Measurements from ENCODE around the gene CCL1.

Gene CCL1

GRCh38 chr17:34363183-34363661 is at the start of gene CCL1:
Gene CCL1, minus strand, starts transcription at chr17:34363233. Its CDS starts 72 bp downstream, at chr17:34363161.
- no peak for DNase-seq

GRCh38 chr17:34412534-34412933 is 49.5 kb upstream of the CCL1 start:
- no peak for DNase-seq

GRCh38 chr17:34411646-34412421 is 48.8 kb upstream of the CCL1 start:
- DNase-seq, result no peak

- no peak for DNase-seq
Measured at GRCh38 chr17:34409352-34409751, 46.3 kb upstream of the CCL1 start.

GRCh38 chr17:34408439-34408838 is 45.4 kb upstream of the CCL1 start:
- DNase-seq, result no peak

GRCh38 chr17:34406226-34406625 is 43.2 kb upstream of the CCL1 start:
- DNase-seq, result no peak

- no peak for DNase-seq
Measured at GRCh38 chr17:34403006-34403405, 40.0 kb upstream of the CCL1 start.

GRCh38 chr17:34401165-34401564 is 38.1 kb upstream of the CCL1 start:
- no peak for DNase-seq

- no peak for DNase-seq
Measured at GRCh38 chr17:34400301-34400931, 37.4 kb upstream of the CCL1 start.

- DNase-seq, result no peak
Measured at GRCh38 chr17:34399725-34400124, 36.7 kb upstream of the CCL1 start.

- DNase-seq, result no peak
Measured at GRCh38 chr17:34398990-34399389, 36.0 kb upstream of the CCL1 start.

GRCh38 chr17:34397265-34397664 is 34.2 kb upstream of the CCL1 start:
- no peak for DNase-seq

- no peak for DNase-seq
Measured at GRCh38 chr17:34393401-34393800, 30.4 kb upstream of the CCL1 start.

- no peak for DNase-seq
Measured at GRCh38 chr17:34391241-34391640, 28.2 kb upstream of the CCL1 start.

GRCh38 chr17:34390649-34391048 is 27.6 kb upstream of the CCL1 start:
- no peak for DNase-seq

- no peak for DNase-seq
Measured at GRCh38 chr17:34389126-34389750, 26.2 kb upstream of the CCL1 start.

- DNase-seq, result no peak
Measured at GRCh38 chr17:34387566-34387965, 24.5 kb upstream of the CCL1 start.

GRCh38 chr17:34386697-34387550 is 23.9 kb upstream of the CCL1 start:
- no peak for DNase-seq

GRCh38 chr17:34386343-34386696 is 23.3 kb upstream of the CCL1 start:
- no peak for DNase-seq

- no peak for DNase-seq
Measured at GRCh38 chr17:34384822-34385605, 22.0 kb upstream of the CCL1 start.

GRCh38 chr17:34384271-34384670 is 21.2 kb upstream of the CCL1 start:
- DNase-seq, result no peak

- DNase-seq, result no peak
Measured at GRCh38 chr17:34383216-34383615, 20.2 kb upstream of the CCL1 start.

Data from CD4-positive, alpha-beta T cell treated with Interleukin-21 for 1 hour (primary cell).